Measurements from ENCODE around the gene FUT3. TPM values are rescaled to one million over a fixed set of nuclear protein-coding genes. Genes with fewer than 3 reads are reported as not detected.
"Not testable (repeated sequence)": the region's sequence is repeated elsewhere in the genome, so short reads cannot be mapped to it uniquely, and the experiment has no call there.

FUT3 gene
- polyA plus RNA-seq, 1 donor (not counting 4 experiments of a cell fraction or from before 2014, with no cell fraction given) = 2.9 TPM

- no peaks in the 10 kb centered on the region for H3K9me1 ChIP-seq (ENCODE audit: control insufficient read depth, extremely low read depth, insufficient read depth, low read length)
- peaks cover 9% of the 10 kb centered on the region for H3K27me3 ChIP-seq (ENCODE audit: control insufficient read depth, extremely low read depth, insufficient read depth, low read length)
- no peak overlapping the region for H3K9ac ChIP-seq (ENCODE audit: control insufficient read depth, extremely low read depth, insufficient read depth, low read length)
Observed at GRCh38 chr19:5877882-5878281, 26.6 kb upstream of the FUT3 start.

GRCh38 chr19:5877427-5877826 is 26.2 kb upstream of the FUT3 start:
- Histone ChIP-seq H3K4me2 (ENCODE audit: control insufficient read depth, extremely low read depth, insufficient read depth, low read depth, low read length) (no peak overlapping the region), H3K9me1 (ENCODE audit: control insufficient read depth, extremely low read depth, insufficient read depth, low read length) (no peaks in the 10 kb centered on the region), H3K27me3 (ENCODE audit: control insufficient read depth, extremely low read depth, insufficient read depth, low read length) (peaks cover 9% of the 10 kb centered on the region), H3K27ac (ENCODE audit: control insufficient read depth, insufficient read depth, low read length) (no peak overlapping the region), H2AFZ (ENCODE audit: control insufficient read depth, low read length) (no peak overlapping the region), H3K4me1 (ENCODE audit: control insufficient read depth, extremely low read depth, insufficient read depth, low read length) (peaks cover 12% of the 10 kb centered on the region), H3K79me2 (ENCODE audit: control insufficient read depth, insufficient read depth, low read length) (no peaks in the 10 kb centered on the region), H3K9me3 (ENCODE audit: control insufficient read depth, low read depth, low read length) (no peaks in the 10 kb centered on the region), H3K4me3 (ENCODE audit: control insufficient read depth in 2 of 3, extremely low read depth in 1 of 3, insufficient read depth in 2 of 3, low read depth in 1 of 3, low read length in 3 of 3) (no peak overlapping the region), H4K20me1 (ENCODE audit: control insufficient read depth, extremely low read depth, insufficient read depth, low read length) (no peaks in the 10 kb centered on the region), H3K36me3 (ENCODE audit: control insufficient read depth in 2 of 2, extremely low read depth in 1 of 2, insufficient read depth in 2 of 2, low read length in 2 of 2) (no peaks in the 10 kb centered on the region), H3K9ac (ENCODE audit: control insufficient read depth, extremely low read depth, insufficient read depth, low read length) (no peak overlapping the region)
- no peak for DNase-seq (ENCODE audit: low read depth, low spot score)
- no peak for FAIRE-seq
- TF ChIP-seq EZH2 (IDR thresholded peaks at IDR 0.05; ENCODE audit: low read length) = no peak
- TF ChIP-seq CTCF (optimal IDR thresholded peaks at IDR 0.05 in 1 of 3, IDR thresholded peaks at IDR 0.05 in 1 of 3, conservative IDR thresholded peaks at IDR 0.05 in 1 of 3; ENCODE audit: extremely low read depth in 1 of 3, insufficient read depth in 2 of 3, low read length in 3 of 3) = no peak
- dilution Hi-C loops (cut with MboI; ENCODE audit: extremely low pct_ligation_motif_present, low sequenced_read_pairs) = no loop called here

More at GRCh38 chr19:5877882-5878281, 26.6 kb upstream of the FUT3 start:
- no peak for TF ChIP-seq EZH2 (IDR thresholded peaks at IDR 0.05; ENCODE audit: low read length)
- no peak for TF ChIP-seq CTCF (optimal IDR thresholded peaks at IDR 0.05 in 1 of 3, IDR thresholded peaks at IDR 0.05 in 1 of 3, conservative IDR thresholded peaks at IDR 0.05 in 1 of 3; ENCODE audit: extremely low read depth in 1 of 3, insufficient read depth in 2 of 3, low read length in 3 of 3)
- FAIRE-seq = no peak
- no peaks in the 10 kb centered on the region for H4K20me1 ChIP-seq (ENCODE audit: control insufficient read depth, extremely low read depth, insufficient read depth, low read length)
- H2AFZ ChIP-seq (ENCODE audit: control insufficient read depth, low read length) = no peak overlapping the region
- no peaks in the 10 kb centered on the region for H3K9me3 ChIP-seq (ENCODE audit: control insufficient read depth, low read depth, low read length)
- no peak overlapping the region for H3K4me3 ChIP-seq (ENCODE audit: control insufficient read depth in 2 of 3, extremely low read depth in 1 of 3, insufficient read depth in 2 of 3, low read depth in 1 of 3, low read length in 3 of 3)
- H3K4me2 ChIP-seq (ENCODE audit: control insufficient read depth, extremely low read depth, insufficient read depth, low read depth, low read length) = no peak overlapping the region
- dilution Hi-C loops (cut with MboI; ENCODE audit: extremely low pct_ligation_motif_present, low sequenced_read_pairs) = no loop called here
- H3K4me1 ChIP-seq (ENCODE audit: control insufficient read depth, extremely low read depth, insufficient read depth, low read length) = peaks cover 12% of the 10 kb centered on the region
- H3K36me3 ChIP-seq (ENCODE audit: control insufficient read depth in 2 of 2, extremely low read depth in 1 of 2, insufficient read depth in 2 of 2, low read length in 2 of 2) = no peaks in the 10 kb centered on the region
- no peaks in the 10 kb centered on the region for H3K79me2 ChIP-seq (ENCODE audit: control insufficient read depth, insufficient read depth, low read length)
- no peak overlapping the region for H3K27ac ChIP-seq (ENCODE audit: control insufficient read depth, insufficient read depth, low read length)
- no peak for DNase-seq (ENCODE audit: low read depth, low spot score)

- H3K4me1 ChIP-seq (ENCODE audit: control insufficient read depth, extremely low read depth, insufficient read depth, low read length); dilution Hi-C loops (cut with MboI; ENCODE audit: extremely low pct_ligation_motif_present, low sequenced_read_pairs); H3K27me3 ChIP-seq (ENCODE audit: control insufficient read depth, extremely low read depth, insufficient read depth, low read length); DNase-seq (ENCODE audit: low read depth, low spot score); H3K79me2 ChIP-seq (ENCODE audit: control insufficient read depth, insufficient read depth, low read length); H3K4me3 ChIP-seq (ENCODE audit: control insufficient read depth in 2 of 3, extremely low read depth in 1 of 3, insufficient read depth in 2 of 3, low read depth in 1 of 3, low read length in 3 of 3); FAIRE-seq; H3K9ac ChIP-seq (ENCODE audit: control insufficient read depth, extremely low read depth, insufficient read depth, low read length); H3K4me2 ChIP-seq (ENCODE audit: control insufficient read depth, extremely low read depth, insufficient read depth, low read depth, low read length); H3K9me3 ChIP-seq (ENCODE audit: control insufficient read depth, low read depth, low read length); H2AFZ ChIP-seq (ENCODE audit: control insufficient read depth, low read length); H3K9me1 ChIP-seq (ENCODE audit: control insufficient read depth, extremely low read depth, insufficient read depth, low read length); H3K36me3 ChIP-seq (ENCODE audit: control insufficient read depth in 2 of 2, extremely low read depth in 1 of 2, insufficient read depth in 2 of 2, low read length in 2 of 2); H4K20me1 ChIP-seq (ENCODE audit: control insufficient read depth, extremely low read depth, insufficient read depth, low read length); H3K27ac ChIP-seq (ENCODE audit: control insufficient read depth, insufficient read depth, low read length): not testable (repeated sequence)
Observed at GRCh38 chr19:5874496-5874895, 23.2 kb upstream of the FUT3 start.

Data from keratinocyte (primary cell).